ENCODE data around the gene LY6G6D.

- TF ChIP-seq POLR2AphosphoS5 (IDR thresholded peaks at IDR 0.05) = no peak
- TF ChIP-seq, protein P1, sequence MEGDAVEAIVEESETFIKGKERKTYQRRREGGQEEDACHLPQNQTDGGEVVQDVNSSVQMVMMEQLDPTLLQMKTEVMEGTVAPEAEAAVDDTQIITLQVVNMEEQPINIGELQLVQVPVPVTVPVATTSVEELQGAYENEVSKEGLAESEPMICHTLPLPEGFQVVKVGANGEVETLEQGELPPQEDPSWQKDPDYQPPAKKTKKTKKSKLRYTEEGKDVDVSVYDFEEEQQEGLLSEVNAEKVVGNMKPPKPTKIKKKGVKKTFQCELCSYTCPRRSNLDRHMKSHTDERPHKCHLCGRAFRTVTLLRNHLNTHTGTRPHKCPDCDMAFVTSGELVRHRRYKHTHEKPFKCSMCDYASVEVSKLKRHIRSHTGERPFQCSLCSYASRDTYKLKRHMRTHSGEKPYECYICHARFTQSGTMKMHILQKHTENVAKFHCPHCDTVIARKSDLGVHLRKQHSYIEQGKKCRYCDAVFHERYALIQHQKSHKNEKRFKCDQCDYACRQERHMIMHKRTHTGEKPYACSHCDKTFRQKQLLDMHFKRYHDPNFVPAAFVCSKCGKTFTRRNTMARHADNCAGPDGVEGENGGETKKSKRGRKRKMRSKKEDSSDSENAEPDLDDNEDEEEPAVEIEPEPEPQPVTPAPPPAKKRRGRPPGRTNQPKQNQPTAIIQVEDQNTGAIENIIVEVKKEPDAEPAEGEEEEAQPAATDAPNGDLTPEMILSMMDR (IDR thresholded peaks at IDR 0.05) = no peak
These were observed 22.8 kb upstream of the LY6G6D start for GRCh38 chr6:31692353-31692752.

Data from prostate gland (tissue), 2 donors.